ENCODE results near the gene PNMA6E.
"Not testable (repeated sequence)": the region's sequence is repeated elsewhere in the genome, so short reads cannot be mapped to it uniquely, and the experiment has no call there.

Gene PNMA6E

DNA sequence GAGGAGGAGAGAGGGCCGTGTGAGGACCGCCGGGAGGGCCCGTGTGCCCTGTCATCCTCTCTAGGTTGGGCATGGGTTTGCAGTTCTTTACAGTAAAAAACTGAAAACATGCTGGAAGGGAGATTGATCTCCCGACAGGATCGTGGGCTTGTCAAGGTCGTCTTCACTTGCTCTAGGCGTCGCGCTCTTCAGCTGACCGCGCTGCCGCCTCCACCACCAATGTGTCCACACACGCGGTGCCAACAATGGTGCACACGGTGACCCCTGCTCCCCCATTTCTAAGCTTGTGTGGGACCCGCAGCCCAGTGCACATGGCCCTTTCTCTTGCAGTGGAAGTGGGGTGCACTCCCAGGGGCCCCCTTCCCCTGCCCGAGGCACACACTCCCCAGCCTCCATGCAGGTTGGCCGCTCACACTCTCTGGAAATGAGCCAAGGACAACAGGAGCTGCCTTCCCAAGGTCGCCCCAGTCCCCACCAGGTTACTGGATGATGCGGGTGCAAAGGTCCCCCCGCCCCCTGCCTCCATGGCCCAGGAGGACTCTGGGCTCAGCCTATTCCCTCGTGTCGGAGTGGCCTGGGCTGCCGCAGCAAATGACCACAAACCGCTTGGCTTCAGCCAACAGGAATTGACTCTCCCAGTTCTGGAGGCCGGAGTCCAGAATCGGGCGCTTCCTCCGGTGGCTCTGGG lies 8.4 kb upstream of the PNMA6E start:
- in situ Hi-C loops (cut with MboI; ENCODE audit: low sequenced_read_pairs) = no loop called here

- in situ Hi-C loops (cut with MboI; ENCODE audit: low sequenced_read_pairs) = no loop called here
Observed at GRCh38 chrX:153408871-153409351, 7.8 kb upstream of the PNMA6E start.

DNA sequence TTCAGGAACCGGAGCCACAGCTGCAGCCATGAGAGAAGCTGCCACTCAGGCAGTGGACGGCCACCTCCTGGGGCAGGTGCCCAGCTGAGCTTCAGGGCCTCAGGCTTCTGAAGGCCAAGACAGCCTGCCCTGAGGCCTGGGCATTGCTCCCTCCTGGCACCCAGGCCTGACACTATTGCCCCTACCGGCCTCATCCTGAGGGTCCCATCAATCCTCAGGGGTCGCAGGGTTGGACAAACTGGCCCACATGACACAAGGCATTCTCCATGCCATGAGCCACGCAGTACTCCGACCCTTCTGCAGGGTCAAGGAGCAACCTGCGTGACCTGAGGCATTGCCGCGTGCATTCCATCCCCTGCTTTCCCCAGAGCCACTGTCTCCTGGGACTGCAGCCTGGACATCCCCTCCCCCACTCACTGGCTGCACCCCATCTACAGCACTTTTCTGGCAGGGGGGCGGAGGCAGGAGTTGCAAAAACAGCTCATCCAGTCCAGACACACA lies 7.1 kb upstream of the PNMA6E start:
- in situ Hi-C loops (cut with MboI; ENCODE audit: low sequenced_read_pairs) = no loop called here

- in situ Hi-C loops (cut with MboI; ENCODE audit: low sequenced_read_pairs) = no loop called here
Observed at GRCh38 chrX:153407736-153408135, 6.6 kb upstream of the PNMA6E start.

DNA sequence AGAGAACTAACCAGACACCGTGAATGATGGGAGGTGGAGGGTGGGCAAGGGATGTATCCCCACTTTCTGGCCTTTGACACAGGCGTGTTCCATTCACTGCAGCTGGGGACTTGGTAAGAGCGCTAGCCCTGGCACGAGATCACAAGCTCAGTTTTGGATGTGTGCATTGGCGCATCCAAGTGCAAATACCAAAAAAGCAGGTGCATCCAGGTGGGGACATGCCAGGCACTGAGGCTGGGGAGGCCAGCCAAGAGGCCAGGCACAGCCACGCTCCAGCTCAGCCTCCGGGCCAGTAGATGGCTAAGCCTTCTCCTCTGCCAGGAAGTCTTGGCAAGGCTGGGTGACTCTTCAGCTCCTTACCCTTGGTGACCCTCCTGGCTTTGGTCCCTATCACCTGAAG lies 5.8 kb upstream of the PNMA6E start:
- in situ Hi-C loops (cut with MboI; ENCODE audit: low sequenced_read_pairs) = no loop called here

DNA sequence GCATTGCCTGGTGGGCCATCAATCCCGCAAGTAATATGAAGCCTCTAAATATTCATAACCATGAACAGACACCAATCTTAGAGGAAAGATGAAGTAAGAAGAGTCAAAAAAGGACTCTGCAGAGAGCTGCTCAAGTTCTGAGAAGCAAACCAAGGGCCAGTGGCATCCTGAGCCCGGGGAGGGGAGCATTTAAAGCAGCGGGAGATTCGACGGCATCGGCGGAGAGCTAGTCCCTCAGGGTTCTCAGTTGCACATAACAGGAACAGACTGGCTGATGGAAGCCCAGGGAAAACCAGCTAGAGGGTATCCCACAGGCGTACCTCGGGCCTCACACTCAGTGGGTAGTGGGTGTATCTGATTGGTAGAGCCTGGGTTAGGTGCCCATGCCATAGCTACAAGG lies 4.9 kb upstream of the PNMA6E start:
- in situ Hi-C loops (cut with MboI; ENCODE audit: low sequenced_read_pairs) = no loop called here

GRCh38 chrX:153405426-153405825 lies 4.3 kb upstream of the PNMA6E start:
- in situ Hi-C loops (cut with MboI; ENCODE audit: low sequenced_read_pairs) = no loop called here

GRCh38 chrX:153404333-153404732 lies 3.2 kb upstream of the PNMA6E start:
- in situ Hi-C loops (cut with MboI; ENCODE audit: low sequenced_read_pairs) = not testable (repeated sequence)

- in situ Hi-C loops (cut with MboI; ENCODE audit: low sequenced_read_pairs) = no loop called here
Observed at GRCh38 chrX:153400146-153401132, 711 bp downstream of the PNMA6E start.

GRCh38 chrX:153398275-153398960 lies 2.7 kb downstream of the PNMA6E start:
- in situ Hi-C loops (cut with MboI; ENCODE audit: low sequenced_read_pairs) = no loop called here

GRCh38 chrX:153397256-153397960 lies 3.7 kb downstream of the PNMA6E start:
- in situ Hi-C loops (cut with MboI; ENCODE audit: low sequenced_read_pairs) = no loop called here

- in situ Hi-C loops (cut with MboI; ENCODE audit: low sequenced_read_pairs) = no loop called here
Observed at GRCh38 chrX:153396320-153397195, 4.6 kb downstream of the PNMA6E start.

- in situ Hi-C loops (cut with MboI; ENCODE audit: low sequenced_read_pairs) = no loop called here
Observed at GRCh38 chrX:153395613-153396319, 5.4 kb downstream of the PNMA6E start.

GRCh38 chrX:153394612-153395011 lies 6.5 kb downstream of the PNMA6E start:
- in situ Hi-C loops (cut with MboI; ENCODE audit: low sequenced_read_pairs) = no loop called here

DNA sequence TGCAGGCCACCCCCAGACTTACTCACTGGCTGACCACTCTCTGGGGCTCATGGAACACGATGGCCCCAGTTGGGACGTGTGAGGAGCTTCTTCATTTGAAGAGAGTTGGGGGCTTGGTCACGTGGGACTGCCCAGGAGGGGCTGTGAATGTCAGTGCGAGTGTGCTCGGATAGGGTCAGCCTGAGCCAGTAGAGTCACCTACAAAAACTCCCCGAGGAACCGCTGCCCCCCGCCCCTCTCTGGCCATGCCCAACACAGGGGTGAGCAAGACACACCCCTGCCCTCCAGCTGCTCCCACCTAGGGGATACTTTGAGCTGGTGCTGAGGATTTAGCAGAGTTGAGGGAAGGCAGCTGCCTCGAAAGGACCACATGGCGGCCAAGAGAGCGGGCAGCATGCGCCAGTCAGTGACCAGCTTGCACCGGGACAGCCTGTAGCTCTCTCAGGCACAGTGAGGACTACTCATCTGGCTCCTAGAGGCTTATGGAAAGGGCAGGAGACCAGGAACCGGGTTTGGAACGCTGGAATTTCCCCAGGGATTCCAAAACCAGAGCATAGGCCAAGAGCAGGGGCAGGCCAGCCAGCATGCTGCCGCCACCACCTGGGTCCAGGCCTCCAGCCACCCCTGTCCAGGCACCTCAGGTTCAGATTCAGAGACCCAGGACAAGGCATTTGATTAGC lies 8.4 kb downstream of the PNMA6E start:
- in situ Hi-C loops (cut with MboI; ENCODE audit: low sequenced_read_pairs) = no loop called here

DNA sequence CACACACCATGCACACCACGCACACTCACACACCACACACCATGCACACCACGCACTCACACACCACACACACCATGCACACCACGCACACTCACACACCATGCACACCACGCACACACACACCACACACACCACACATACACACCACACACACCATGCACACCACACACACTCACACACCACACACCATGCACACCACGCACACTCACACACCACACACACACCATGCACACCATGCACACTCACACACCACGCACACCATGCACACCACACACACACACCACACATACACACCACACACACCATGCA lies 11.7 kb downstream of the PNMA6E start:
- in situ Hi-C loops (cut with MboI; ENCODE audit: low sequenced_read_pairs) = not testable (repeated sequence)

GRCh38 chrX:153388722-153389459 lies 12.3 kb downstream of the PNMA6E start:
- in situ Hi-C loops (cut with MboI; ENCODE audit: low sequenced_read_pairs) = no loop called here
